ENCODE data around the gene CEACAM19. TPM values are rescaled to one million over a fixed set of nuclear protein-coding genes. Genes with fewer than 3 reads are reported as not detected.

CEACAM19 gene
- total and polyA plus RNA-seq, 2 of the 13 experiments (the other 11 are each of a cell fraction or from before 2014, with no cell fraction given): 1.3 to 4.0 TPM

GRCh38 chr19:44627631-44628030 is 43.7 kb upstream of the CEACAM19 start:
- in situ Hi-C loops (cut with HindIII; ENCODE audit: extremely low pct_ligation_motif_present, low pct_unique_long_range_greater_than_20kb) (no loop called here), intact Hi-C loops (cut with micrococcal nuclease; ENCODE audit: unreplicated experiment) (no loop called here)
- BruUV-seq (replicated peaks): no TSS peak
- H3K36me3 ChIP-seq (replicated peaks in 1 of 2; ENCODE audit: control insufficient read depth in 1 of 2, insufficient read depth in 2 of 2, low read length in 2 of 2): peaks cover 5 to 22% of the 10 kb centered on the region in 2 experiments; a peak in 4 of 5 replicates
- H3K9me3 ChIP-seq (ENCODE audit: low read length): no peaks in the 10 kb centered on the region
- 98% methylated on average over 4 of the region's 4 CpGs for WGBS (ENCODE audit: low lambda C conversion rate)
- no peak overlapping the region for H3K4me2 ChIP-seq (ENCODE audit: low read depth, low read length)
- H2AFZ ChIP-seq (ENCODE audit: low read length): no peak overlapping the region
- no peak for ATAC-seq
- H3K27ac ChIP-seq (ENCODE audit: extremely low read length, insufficient read depth, low read length): no peak overlapping the region
- H3K9ac ChIP-seq (ENCODE audit: insufficient read depth, low read depth, low read length): no peak overlapping the region
- H3K79me2 ChIP-seq (ENCODE audit: insufficient read depth, low read length): no peaks in the 10 kb centered on the region
- TF ChIP-seq ZNF629 (CRISPR knock-in tag; conservative IDR thresholded peaks at IDR 0.05) (peak; percentile 92), PCBP2 (optimal IDR thresholded peaks at IDR 0.05; ENCODE audit: low read depth, low read length, poor library complexity, severe bottlenecking) (no peak), CREBL2 (CRISPR knock-in tag; IDR thresholded peaks at IDR 0.05; ENCODE audit: borderline replicate concordance) (no peak), ZNF75D (CRISPR knock-in tag; IDR thresholded peaks at IDR 0.05; ENCODE audit: borderline replicate concordance) (no peak)
- no peak for FAIRE-seq
- POLR2A ChIA-PET: interaction anchor here (2.1 to 6.0 kb wide), 2 partner anchors 14 to 16 kb away, joined by 12 to 87 read pairs; partner anchors contain the start of genes IGSF23 and PVR
- no peak overlapping the region for H3K4me3 ChIP-seq (replicated peaks in 1 of 3; ENCODE audit: insufficient read depth in 1 of 3, low read depth in 2 of 3, low read length in 3 of 3)
- no peaks in the 10 kb centered on the region for H3K27me3 ChIP-seq (ENCODE audit: control insufficient read depth in 1 of 2, insufficient read depth in 2 of 2, low read length in 2 of 2)
- CTCF ChIA-PET (ENCODE audit: low intra/inter-chr PET ratio, low total read pairs): no interaction called here
- no peaks in the 10 kb centered on the region for H4K20me1 ChIP-seq (ENCODE audit: insufficient read depth, low read length)
- peaks cover 42% of the 10 kb centered on the region for H3K4me1 ChIP-seq (ENCODE audit: insufficient read depth, low read length)
- no peak for DNase-seq (ENCODE audit: low spot score)

GRCh38 chr19:44628793-44629192 is 42.5 kb upstream of the CEACAM19 start:
- ChIA-PET POLR2A (no interaction called here), CTCF (ENCODE audit: low intra/inter-chr PET ratio, low total read pairs) (no interaction called here)
- H3K27ac ChIP-seq (ENCODE audit: extremely low read length, insufficient read depth, low read length): no peak overlapping the region
- TF ChIP-seq DPF2 (CRISPR knock-in tag; IDR thresholded peaks at IDR 0.05; ENCODE audit: borderline replicate concordance, low read depth): no peak
- TF ChIP-seq ZNF607 (CRISPR knock-in tag; IDR thresholded peaks at IDR 0.05; ENCODE audit: borderline replicate concordance): no peak
- TF ChIP-seq GABPB1 (CRISPR knock-in tag; IDR thresholded peaks at IDR 0.05): no peak
- TF ChIP-seq FOXK1 (CRISPR knock-in tag; IDR thresholded peaks at IDR 0.05; ENCODE audit: borderline replicate concordance, low read depth): no peak
- TF ChIP-seq HNRNPH1 (optimal IDR thresholded peaks at IDR 0.05; ENCODE audit: low read depth, low read length): no peak
- no peak for TF ChIP-seq RERE (CRISPR knock-in tag; IDR thresholded peaks at IDR 0.05; ENCODE audit: low read depth)
- no peak for TF ChIP-seq ZNF251 (CRISPR knock-in tag; IDR thresholded peaks at IDR 0.05)

More at GRCh38 chr19:44628793-44629192, 42.5 kb upstream of the CEACAM19 start:
- 97% methylated on average over 3 of the region's 3 CpGs for WGBS (ENCODE audit: low lambda C conversion rate)
- Histone ChIP-seq H3K9ac (ENCODE audit: insufficient read depth, low read depth, low read length) (no peak overlapping the region), H3K79me2 (ENCODE audit: insufficient read depth, low read length) (no peaks in the 10 kb centered on the region), H2AFZ (ENCODE audit: low read length) (no peak overlapping the region), H3K4me3 (replicated peaks in 1 of 3; ENCODE audit: insufficient read depth in 1 of 3, low read depth in 2 of 3, low read length in 3 of 3) (no peak overlapping the region), H3K4me2 (ENCODE audit: low read depth, low read length) (no peak overlapping the region), H3K27me3 (ENCODE audit: control insufficient read depth in 1 of 2, insufficient read depth in 2 of 2, low read length in 2 of 2) (no peaks in the 10 kb centered on the region), H3K36me3 (replicated peaks in 1 of 2; ENCODE audit: control insufficient read depth in 1 of 2, insufficient read depth in 2 of 2, low read length in 2 of 2) (peaks cover 5 to 22% of the 10 kb centered on the region in 2 experiments; a peak in 4 of 5 replicates), H3K4me1 (ENCODE audit: insufficient read depth, low read length) (peaks cover 31% of the 10 kb centered on the region), H4K20me1 (ENCODE audit: insufficient read depth, low read length) (no peaks in the 10 kb centered on the region), H3K9me3 (ENCODE audit: low read length) (no peaks in the 10 kb centered on the region)
- BruUV-seq (replicated peaks): no TSS peak
- intact Hi-C loops (cut with micrococcal nuclease; ENCODE audit: unreplicated experiment) (no loop called here), in situ Hi-C loops (cut with HindIII; ENCODE audit: extremely low pct_ligation_motif_present, low pct_unique_long_range_greater_than_20kb) (no loop called here)
- DNase-seq (ENCODE audit: low spot score): no peak
- FAIRE-seq: no peak
- no peak for ATAC-seq
